ENCODE measurements around the gene ITM2A.

DNA sequence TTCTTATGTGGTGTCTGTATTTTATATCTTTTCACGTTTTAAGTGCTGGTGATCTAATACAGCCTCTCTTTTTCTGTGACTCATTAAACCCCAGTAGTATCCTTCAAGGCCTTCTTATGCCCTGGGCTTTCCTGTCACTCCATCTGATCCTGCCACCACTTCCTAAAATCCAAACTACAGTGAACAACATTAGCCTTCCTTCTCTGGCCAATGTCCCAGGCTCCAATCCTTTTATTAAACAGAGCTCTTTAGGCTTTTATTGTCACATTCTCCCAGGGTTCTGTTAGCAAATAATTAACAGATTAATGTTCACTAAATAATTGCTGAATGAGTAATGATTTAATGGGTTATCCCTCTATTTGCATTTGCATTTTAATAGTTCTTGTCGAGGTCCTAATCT, 47.9 kb upstream of the ITM2A start:
- TF ChIP-seq, protein P1, sequence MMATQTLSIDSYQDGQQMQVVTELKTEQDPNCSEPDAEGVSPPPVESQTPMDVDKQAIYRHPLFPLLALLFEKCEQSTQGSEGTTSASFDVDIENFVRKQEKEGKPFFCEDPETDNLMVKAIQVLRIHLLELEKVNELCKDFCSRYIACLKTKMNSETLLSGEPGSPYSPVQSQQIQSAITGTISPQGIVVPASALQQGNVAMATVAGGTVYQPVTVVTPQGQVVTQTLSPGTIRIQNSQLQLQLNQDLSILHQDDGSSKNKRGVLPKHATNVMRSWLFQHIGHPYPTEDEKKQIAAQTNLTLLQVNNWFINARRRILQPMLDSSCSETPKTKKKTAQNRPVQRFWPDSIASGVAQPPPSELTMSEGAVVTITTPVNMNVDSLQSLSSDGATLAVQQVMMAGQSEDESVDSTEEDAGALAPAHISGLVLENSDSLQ (IDR thresholded peaks at IDR 0.05): no peak
- no peak for TF ChIP-seq FOXA1 (IDR thresholded peaks at IDR 0.05)
- TF ChIP-seq BHLHE40 (IDR thresholded peaks at IDR 0.05; ENCODE audit: borderline replicate concordance): no peak
- TF ChIP-seq ARNT (IDR thresholded peaks at IDR 0.05): no peak

Data from HEK293T (cell line).